Measurements from ENCODE around the gene SOX4. TPM values are rescaled to one million over a fixed set of nuclear protein-coding genes. Genes with fewer than 3 reads are reported as not detected.

SOX4 gene
- total and polyA plus RNA-seq, 2 experiments from 2014 or later = 164 to 235 TPM

GRCh38 chr6:21594416-21595281, 1.1 kb downstream of the SOX4 start:
- Histone ChIP-seq H3K27me3 (ENCODE audit: insufficient read depth) (no peaks in the 10 kb centered on the region), H3K9me2 (ENCODE audit: insufficient read depth) (no peaks in the 10 kb centered on the region), H3K4me2 (peak overlapping the region; percentile 76), H3F3A (replicated peaks; ENCODE audit: low read depth) (peaks cover 14% of the 10 kb centered on the region), H2AFZ (no peak overlapping the region), H3K4me3 (peak overlapping the region; percentile 75), H3K79me2 (replicated peaks; ENCODE audit: insufficient read depth) (peaks cover 64% of the 10 kb centered on the region), H3K36me3 (ENCODE audit: insufficient read depth) (peaks cover 8% of the 10 kb centered on the region; the same call in 1 of the 2 replicates), H3K27ac (ENCODE audit: low read depth) (peak overlapping the region; percentile 60), H3K4me1 (ENCODE audit: insufficient read depth) (peaks cover 12% of the 10 kb centered on the region), H4K20me1 (replicated peaks; ENCODE audit: insufficient read depth) (peaks cover 10% of the 10 kb centered on the region; the same call in 1 of the 2 replicates)
- Mint-ChIP-seq H3K36me3 (ENCODE audit: low read depth) (peaks cover 46% of the 10 kb centered on the region), H3K27ac (peak overlapping the region; percentile 98), H3K27me3 (ENCODE audit: insufficient read depth, low read depth, poor library complexity) (peaks cover 28% of the 10 kb centered on the region), H3K4me1 (peaks cover 22% of the 10 kb centered on the region), H3K4me3 (no peak overlapping the region; the same call in 2 of the 3 replicates), H3K9me3 (peaks cover 15% of the 10 kb centered on the region)
- DNase-seq (ENCODE audit: low spot score) (peak; percentile 33), ATAC-seq (no peak)
- TF ChIP-seq POLR2AphosphoS5 (IDR thresholded peaks at IDR 0.05; ENCODE audit: low read depth) (peak; percentile 52), ETS1 (IDR thresholded peaks at IDR 0.05) (no peak)

GRCh38 chr6:21595285-21596144, 2.0 kb downstream of the SOX4 start:
- H3K4me3 Mint-ChIP-seq = peak overlapping the region; percentile 97
- no peak overlapping the region for H2AFZ ChIP-seq
- peaks cover 28% of the 10 kb centered on the region for H3K27me3 Mint-ChIP-seq (ENCODE audit: insufficient read depth, low read depth, poor library complexity)
- H3K4me1 Mint-ChIP-seq = peaks cover 22% of the 10 kb centered on the region
- peaks cover 52% of the 10 kb centered on the region for H3K36me3 Mint-ChIP-seq (ENCODE audit: low read depth)
- peak overlapping the region; percentile 96 for H3K27ac Mint-ChIP-seq
- H3K9me3 Mint-ChIP-seq = peaks cover 15% of the 10 kb centered on the region
- peaks cover 8% of the 10 kb centered on the region; the same call in 1 of the 2 replicates for H3K36me3 ChIP-seq (ENCODE audit: insufficient read depth)
- H3K79me2 ChIP-seq (replicated peaks; ENCODE audit: insufficient read depth) = peaks cover 70% of the 10 kb centered on the region
- no peaks in the 10 kb centered on the region for H3K27me3 ChIP-seq (ENCODE audit: insufficient read depth)
- DNase-seq (ENCODE audit: low spot score) = no peak
- H3K4me3 ChIP-seq = peak overlapping the region; percentile 75
- peaks cover 11% of the 10 kb centered on the region for H3F3A ChIP-seq (replicated peaks; ENCODE audit: low read depth)
- H3K4me2 ChIP-seq = peak overlapping the region; percentile 80
- no peak; the same call in 2 of the 3 replicates for ATAC-seq
- H3K27ac ChIP-seq (ENCODE audit: low read depth) = peak overlapping the region; percentile 94
- peaks cover 10% of the 10 kb centered on the region; the same call in 1 of the 2 replicates for H4K20me1 ChIP-seq (replicated peaks; ENCODE audit: insufficient read depth)
- no peaks in the 10 kb centered on the region for H3K9me2 ChIP-seq (ENCODE audit: insufficient read depth)
- TF ChIP-seq STAT1 (IDR thresholded peaks at IDR 0.05; ENCODE audit: unreplicated experiment) = no peak
- TF ChIP-seq POLR2AphosphoS5 (IDR thresholded peaks at IDR 0.05; ENCODE audit: low read depth) = peak; percentile 36; the same call in 1 of the 2 replicates
- H3K4me1 ChIP-seq (ENCODE audit: insufficient read depth) = peaks cover 16% of the 10 kb centered on the region

Data from GM23338 (cell line).